ENCODE data around the gene NPAS3.

- TF ChIP-seq EP300 (IDR thresholded peaks at IDR 0.05) = no peak
- TF ChIP-seq, protein P1, sequence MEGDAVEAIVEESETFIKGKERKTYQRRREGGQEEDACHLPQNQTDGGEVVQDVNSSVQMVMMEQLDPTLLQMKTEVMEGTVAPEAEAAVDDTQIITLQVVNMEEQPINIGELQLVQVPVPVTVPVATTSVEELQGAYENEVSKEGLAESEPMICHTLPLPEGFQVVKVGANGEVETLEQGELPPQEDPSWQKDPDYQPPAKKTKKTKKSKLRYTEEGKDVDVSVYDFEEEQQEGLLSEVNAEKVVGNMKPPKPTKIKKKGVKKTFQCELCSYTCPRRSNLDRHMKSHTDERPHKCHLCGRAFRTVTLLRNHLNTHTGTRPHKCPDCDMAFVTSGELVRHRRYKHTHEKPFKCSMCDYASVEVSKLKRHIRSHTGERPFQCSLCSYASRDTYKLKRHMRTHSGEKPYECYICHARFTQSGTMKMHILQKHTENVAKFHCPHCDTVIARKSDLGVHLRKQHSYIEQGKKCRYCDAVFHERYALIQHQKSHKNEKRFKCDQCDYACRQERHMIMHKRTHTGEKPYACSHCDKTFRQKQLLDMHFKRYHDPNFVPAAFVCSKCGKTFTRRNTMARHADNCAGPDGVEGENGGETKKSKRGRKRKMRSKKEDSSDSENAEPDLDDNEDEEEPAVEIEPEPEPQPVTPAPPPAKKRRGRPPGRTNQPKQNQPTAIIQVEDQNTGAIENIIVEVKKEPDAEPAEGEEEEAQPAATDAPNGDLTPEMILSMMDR (IDR thresholded peaks at IDR 0.05) = no peak
- TF ChIP-seq POLR2A (IDR thresholded peaks at IDR 0.05) = no peak
- TF ChIP-seq POLR2AphosphoS5 (IDR thresholded peaks at IDR 0.05) = no peak
These were observed 544.9 kb downstream of the NPAS3 start for GRCh38 chr14:33483541-33483940.
